GM18507 (cell line): ENCODE results near the gene WASF3.

ENCODE experiments used
- DNase-seq: peaks from one replicate; pipeline ENCODE4 v3.0.0; 2011; ENCODE audit warnings: low read depth; ENCODE audit not compliant: insufficient read length; ENCODE audit errors: extremely low spot score
- FAIRE-seq: peaks from 2 replicates; lab custom pipeline; 2011; peaks lifted over from hg19 to GRCh38; lab: Jason Lieb, UNC

WASF3 gene

DNA sequence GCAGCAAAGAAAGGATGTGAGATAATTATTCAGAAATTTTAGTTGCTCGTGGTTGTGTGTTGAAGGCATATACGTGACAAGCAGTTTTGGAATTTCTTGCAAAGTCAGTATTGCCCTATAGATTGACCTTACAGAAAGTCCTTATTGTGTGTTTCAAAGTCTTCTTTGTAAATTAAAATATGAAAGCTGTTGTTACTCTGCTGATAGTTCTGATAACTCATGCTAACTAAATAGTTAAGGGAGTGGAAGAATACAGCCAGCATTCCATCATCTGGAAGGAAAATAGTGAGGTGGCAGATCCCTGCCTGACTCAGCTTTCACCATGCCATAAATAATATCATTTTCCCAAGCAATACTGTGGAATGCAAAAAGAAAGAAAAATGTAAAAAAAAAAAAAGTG is 27.2 kb downstream of the WASF3 start:
- DNase-seq (no peak), FAIRE-seq (no peak)

DNA sequence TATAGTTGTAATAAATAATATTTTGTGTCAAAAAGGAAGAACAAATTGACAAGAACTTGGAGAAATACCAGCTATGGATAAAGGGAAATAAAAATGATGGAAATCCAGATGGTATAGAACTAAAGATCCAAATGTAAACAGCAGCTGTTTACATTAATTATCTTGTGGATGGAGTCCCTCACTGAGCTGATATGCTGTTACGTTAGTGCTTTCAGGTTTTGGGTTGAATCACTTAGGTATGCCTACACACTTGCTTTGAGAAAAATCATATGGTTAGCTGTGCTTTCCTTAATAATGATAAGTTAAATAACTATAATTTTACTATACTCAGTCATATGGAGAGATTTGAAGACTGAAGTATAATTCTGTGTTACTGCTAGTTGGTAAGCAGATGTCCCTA is 27.7 kb downstream of the WASF3 start:
- DNase-seq = no peak

DNA sequence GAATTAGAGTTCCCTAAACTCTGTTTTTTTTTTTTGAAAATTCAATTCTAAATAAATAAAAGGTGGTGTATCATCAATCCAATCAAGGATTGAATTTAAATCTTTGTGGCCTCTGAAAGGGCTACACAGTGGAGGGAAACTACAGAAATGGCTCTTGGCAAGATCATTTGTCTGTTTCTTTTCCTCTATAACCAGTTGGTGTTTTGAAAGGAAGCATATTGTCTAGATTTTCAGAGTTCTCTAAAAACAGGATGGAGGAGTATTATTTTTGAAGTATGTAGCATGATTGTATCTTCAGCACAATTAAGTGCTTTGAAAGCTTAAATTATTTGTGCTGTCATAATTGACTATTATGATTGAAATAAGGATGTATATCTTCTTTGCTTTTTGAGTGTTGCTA is 29.8 kb downstream of the WASF3 start:
- FAIRE-seq = no peak
- no peak for DNase-seq

More for the DNA sequence above, 27.7 kb downstream of the WASF3 start:
- no peak for FAIRE-seq

DNA sequence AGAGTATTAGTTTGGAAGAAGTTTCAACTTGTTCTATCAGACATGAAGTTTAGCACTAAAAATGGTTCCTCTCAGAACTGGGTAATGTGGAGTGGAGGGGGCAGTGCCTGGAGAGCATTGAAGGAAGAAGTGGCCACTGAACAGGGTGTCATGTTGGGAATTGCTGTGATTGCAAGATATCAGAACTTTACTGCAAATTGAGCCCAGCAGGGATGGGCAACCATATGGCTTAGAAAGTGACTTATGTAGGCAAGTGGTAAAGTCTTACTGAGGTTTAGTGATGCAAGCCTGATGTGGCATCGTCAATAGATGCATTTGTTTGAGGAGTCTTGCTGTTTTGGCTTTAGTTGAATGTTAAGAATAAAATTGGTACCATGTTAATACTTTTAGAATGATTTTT is 31.7 kb downstream of the WASF3 start:
- no peak for FAIRE-seq
- no peak for DNase-seq

DNA sequence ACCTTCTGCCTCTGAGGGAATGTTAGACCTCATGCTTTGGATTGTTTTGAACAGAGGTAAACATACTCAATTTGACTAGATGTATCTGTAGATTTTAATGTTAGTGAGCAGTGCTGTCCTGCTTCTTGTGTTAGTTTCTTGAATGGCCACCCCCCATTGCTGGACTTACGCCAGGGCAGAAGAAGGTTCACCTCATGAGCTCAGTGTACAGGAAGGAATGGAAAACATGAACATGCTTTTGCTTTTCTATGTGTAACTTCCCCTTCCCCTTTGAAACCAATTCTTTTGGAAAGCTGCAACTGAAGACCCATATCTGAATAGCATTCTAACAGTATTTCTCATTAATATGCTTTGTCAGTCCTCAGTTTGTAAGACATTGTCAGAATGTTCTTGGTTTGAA is 32.3 kb downstream of the WASF3 start:
- no peak for DNase-seq
- FAIRE-seq = no peak

DNA sequence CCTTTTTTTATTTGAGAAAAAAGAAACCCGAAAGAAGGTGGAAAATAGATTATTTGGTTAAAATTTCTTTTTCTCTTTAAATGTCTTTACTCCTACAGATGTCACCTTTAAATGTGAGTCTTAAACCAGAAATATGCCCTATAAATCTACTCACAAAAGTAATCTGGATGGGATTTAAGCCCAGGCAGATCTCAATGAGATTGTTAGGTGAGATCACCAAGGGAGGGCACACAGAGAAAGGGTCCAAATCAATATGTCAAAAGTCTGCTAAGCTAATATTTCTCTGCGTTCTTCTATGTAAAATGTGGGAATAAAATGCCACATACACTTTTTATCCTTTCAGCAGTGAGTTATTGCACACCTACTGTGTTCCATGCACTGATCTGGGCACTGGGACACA is 32.9 kb downstream of the WASF3 start:
- DNase-seq = no peak
- no peak for FAIRE-seq

DNA sequence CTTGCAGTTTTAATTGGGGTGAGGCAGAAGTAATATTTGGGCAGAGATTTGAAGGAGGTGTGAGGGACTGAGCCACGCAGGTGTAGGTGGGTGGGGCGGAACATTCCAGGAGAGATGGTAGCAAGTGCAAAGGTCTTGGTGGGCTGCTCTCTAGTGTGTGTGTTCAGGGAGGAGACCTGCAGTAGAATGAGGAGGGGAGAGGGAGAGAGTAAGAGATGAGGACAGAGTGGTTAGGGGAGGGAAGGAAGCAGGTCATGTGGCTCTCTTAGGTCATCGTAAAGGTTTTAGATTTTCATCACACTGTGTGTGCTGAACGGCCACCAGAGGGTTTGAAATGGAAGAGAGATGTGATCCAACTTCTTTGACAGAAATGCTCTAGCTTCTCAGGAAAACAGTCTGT is 33.5 kb downstream of the WASF3 start:
- DNase-seq (no peak), FAIRE-seq (no peak)

DNA sequence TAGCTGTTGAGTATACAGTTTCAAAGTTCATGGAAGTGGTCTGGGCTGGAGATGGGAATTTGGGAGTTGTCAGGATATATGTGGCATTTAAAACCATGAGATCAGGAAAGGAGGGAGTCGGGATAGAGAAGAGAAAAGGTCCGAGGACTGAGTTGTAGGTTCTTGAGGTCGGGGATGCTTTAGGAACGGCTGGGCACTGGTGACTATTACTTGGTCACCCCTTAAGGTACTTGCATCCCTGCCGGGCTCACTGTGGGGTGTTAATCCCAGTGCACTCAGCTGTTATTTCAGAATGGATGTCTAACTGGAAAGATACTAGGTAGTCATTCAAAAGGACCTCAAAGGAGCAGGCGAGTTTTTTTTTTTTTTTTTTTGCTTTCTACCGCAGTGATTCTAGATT is 34.2 kb downstream of the WASF3 start:
- no peak for FAIRE-seq
- DNase-seq = no peak

GRCh38 chr13:26593661-26594060 is 36.2 kb downstream of the WASF3 start:
- FAIRE-seq = no peak
- no peak for DNase-seq

GRCh38 chr13:26594363-26594762 is 36.9 kb downstream of the WASF3 start:
- DNase-seq (no peak), FAIRE-seq (no peak)

DNA sequence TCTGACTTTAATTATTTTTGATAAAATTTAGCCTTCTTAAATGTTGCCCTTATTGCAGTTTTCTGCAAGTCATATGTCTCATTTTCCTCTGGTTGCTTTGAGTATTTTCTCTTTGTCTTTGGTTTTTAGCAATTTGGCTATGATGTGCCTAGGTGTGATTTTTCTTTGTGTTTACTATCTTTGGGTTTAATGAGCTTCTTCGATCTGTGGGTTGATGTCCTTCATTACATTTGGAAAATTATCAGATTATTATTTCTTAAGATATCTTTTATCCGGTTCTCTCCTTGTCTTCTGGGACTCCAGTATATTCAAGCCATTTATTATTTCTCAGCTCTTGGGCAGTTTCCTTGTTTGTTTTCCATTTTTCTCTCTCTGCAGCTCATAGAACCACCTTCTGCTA is 39.0 kb downstream of the WASF3 start:
- DNase-seq (no peak), FAIRE-seq (no peak)

- DNase-seq (no peak), FAIRE-seq (no peak)
These were observed 41.9 kb downstream of the WASF3 start for GRCh38 chr13:26599403-26599802.

DNA sequence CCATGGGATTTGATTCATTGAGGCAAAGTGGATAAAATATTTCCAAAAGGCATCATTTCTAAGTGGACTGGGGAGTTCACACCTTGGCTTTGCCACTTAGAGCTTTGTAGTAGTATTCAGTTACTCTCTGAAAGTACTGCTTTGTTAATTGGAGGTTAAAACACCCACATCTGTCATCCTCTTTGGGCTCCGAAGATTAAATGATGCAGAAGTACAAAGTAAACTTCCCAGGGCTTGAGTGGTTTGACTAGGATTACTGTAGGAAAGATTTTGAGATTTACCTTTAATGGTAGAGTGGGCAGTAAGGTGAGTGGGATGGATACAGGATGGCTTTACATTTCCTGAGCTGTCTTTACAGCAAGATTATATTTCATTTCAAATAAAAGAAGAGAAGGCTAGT is 42.4 kb downstream of the WASF3 start:
- FAIRE-seq (no peak), DNase-seq (no peak)

GRCh38 chr13:26600343-26600742 is 42.9 kb downstream of the WASF3 start:
- DNase-seq = no peak
- FAIRE-seq = no peak

DNA sequence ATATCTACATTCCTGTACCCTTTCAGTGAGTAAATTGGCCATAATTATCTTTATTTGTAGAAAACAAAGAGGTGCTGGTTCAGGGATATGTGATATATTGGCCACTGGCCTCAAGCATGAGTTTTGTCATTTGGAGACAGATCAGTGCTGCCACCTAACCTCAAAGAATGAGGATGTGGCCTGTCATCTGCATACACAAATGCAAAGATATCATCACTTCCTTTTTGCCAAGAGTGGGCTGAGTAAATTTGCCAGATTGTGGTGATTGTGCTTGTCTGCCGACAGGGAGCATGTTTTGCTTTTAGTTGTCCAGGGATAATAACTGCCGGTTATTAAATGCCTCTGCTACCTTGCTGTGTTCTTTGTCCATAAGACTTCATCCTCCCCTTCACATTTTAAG is 44.2 kb downstream of the WASF3 start:
- DNase-seq (no peak), FAIRE-seq (no peak)

GRCh38 chr13:26602783-26603182 is 45.3 kb downstream of the WASF3 start:
- DNase-seq (no peak), FAIRE-seq (no peak)

DNA sequence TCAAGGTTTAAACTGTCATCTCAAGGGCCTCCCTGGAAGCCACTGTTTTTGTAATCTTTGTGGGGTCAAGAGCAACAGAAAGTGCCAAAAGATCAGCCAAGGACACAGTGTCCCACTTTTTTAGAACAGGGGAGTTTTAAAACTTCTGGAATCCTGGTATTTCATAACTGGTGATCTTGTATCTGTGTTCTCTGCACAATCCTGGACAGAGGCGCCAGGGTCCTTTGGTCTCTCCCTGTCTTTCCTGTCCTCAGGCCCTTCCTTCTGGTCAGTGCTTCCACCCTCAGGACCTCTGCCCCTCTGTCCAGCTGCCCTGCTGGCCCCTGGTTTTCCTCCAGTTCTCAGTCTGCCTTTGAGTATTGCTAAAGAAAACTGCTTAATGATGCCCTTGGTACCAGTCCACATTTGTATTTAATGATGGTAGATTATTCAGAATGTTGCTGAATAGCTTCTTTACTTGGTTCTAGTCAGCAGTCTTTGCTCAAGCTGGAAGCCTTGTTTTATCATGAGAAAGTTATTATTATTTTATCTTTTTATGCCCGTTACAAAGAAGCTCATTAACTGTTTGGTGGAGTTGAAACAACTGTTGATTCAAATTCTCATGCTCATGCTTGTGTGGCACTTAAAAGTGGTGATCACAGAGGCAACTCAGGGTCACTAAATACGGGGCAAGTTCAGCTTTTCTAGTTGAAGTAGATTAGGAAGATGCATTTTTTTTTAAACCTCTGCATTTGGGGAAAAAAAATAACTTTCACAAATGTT is 47.5 kb downstream of the WASF3 start:
- FAIRE-seq = no peak

GRCh38 chr13:26605845-26606244 is 48.4 kb downstream of the WASF3 start:
- no peak for DNase-seq
- no peak for FAIRE-seq

More for the DNA sequence above, 47.5 kb downstream of the WASF3 start:
- no peak for DNase-seq

GRCh38 chr13:26606631-26607030 is 49.1 kb downstream of the WASF3 start:
- DNase-seq (no peak), FAIRE-seq (no peak)

DNA sequence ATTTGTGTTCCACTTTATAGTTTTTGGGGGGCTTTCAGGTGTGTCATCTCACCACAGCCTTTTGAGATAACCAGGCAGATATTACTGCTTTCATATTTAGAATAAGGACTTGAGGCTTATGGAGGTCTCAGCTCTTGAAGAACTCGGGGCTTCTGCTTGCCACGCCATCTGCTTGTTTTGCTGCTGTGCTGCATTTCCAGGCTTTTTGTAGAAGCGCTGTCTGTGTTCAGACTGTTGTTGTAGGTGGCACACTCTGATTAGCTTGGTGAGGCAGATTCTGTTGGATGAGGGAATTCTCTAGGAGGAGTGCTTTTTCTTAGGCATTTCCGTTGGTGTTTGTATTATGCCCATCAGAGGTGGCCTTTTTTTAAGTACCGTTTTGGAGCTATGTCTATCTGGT is 57.2 kb downstream of the WASF3 start:
- DNase-seq (no peak), FAIRE-seq (no peak)

DNA sequence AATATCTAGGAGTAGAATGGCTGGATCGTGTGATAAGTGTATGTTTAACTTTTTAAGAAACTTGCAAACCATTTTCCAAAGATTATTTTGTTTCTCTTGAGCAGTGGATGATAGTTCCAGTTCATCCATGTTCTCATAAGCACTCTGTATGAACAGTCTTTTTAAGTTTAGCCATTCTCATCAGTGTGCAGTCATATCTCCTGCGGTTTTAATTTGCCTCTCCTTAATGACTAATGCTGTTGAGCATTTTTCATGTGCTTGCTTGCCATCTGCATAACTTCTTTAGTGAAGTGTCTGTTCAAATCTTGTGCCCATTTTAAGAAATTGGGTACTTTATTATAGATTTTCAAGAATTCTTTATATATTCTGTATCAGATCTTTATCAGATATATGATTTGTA is 58.6 kb downstream of the WASF3 start:
- DNase-seq (no peak), FAIRE-seq (no peak)

GRCh38 chr13:26618726-26619125 is 61.2 kb downstream of the WASF3 start:
- FAIRE-seq = no peak
- no peak for DNase-seq
